Peyer's patch (tissue), 4 donors: ENCODE results near the gene GREB1L.

ENCODE experiments used
- CTCF ChIP-seq, 6 experiments: fragments of 450-650 bp in 4 of 6; fragments of 200-600 bp in 2 of 6; sonication (generic) in 1 of 6; IDR thresholded peaks; one replicate each; pipeline ENCODE4 v1.5.1; 2017 to 2019; ENCODE audit warnings: antibody characterized with exemption in 6 of 6, mild to moderate bottlenecking in 3 of 6, moderate library complexity in 1 of 6
- POLR2A ChIP-seq, 2 donors: fragments of 450-650 bp; IDR thresholded peaks; one replicate each; pipeline ENCODE4 v1.5.1; 2017; ENCODE audit warnings: antibody characterized with exemption in 2 of 2, mild to moderate bottlenecking in 2 of 2, moderate library complexity in 2 of 2

- TF ChIP-seq CTCF (IDR thresholded peaks at IDR 0.05) (no peak), POLR2A (IDR thresholded peaks at IDR 0.05) (no peak)
Observed at GRCh38 chr18:21484851-21485636, 243.0 kb downstream of the GREB1L start.
